Right hindlimb (tissue), 1 donor: ENCODE measurements around the gene EDN2.

Source experiments
- DNase-seq: peaks from one replicate; pipeline ENCODE4 v3.0.0-alpha.2; 2018

EDN2 gene

DNA sequence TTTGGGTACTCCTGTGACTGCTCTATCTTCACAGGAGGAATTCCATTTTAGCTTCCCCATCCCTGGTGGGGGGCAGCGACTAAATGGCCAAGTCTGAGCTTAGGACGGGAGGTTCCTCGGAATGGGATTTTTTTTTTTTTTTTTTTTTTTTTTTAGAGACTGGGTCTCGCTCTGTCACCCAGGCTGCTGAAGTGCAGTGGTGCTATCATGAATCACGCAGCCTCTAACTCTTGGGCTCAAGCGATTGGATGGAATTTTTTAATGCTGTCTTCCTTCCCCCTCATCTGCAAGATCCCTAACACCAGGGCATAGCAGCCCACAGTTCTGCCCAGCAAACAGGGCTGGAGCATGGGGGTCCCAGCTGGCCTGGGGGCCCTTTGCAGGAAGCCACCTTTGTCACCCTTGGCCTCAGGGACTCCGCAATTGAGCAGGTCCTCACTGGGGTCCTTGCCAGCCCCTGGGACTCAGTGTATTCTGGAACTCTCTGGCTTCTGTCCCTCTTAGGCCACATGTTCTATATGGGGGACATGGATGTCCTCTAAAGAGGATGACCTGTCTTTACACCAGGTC, 13.1 kb upstream of the EDN2 start:
- no peak for DNase-seq

DNA sequence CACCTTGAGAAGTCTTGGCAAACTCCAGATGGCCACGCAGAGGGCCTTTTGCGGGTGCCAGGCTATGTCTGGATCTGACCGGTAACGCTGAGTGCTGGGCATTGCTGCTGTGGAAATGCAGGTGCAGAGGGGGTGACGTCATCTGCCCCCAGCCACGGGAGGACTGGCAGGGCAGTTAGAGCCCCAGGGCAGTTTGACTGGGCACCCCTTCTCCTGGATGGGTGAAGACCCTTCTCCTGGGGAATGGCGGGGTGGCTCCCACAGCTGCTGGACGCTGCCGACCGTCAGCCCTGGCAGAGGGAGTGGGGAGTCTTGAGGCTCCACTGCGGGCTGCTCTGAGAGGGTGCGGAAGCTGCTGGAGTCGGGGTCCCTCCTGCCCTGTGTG, 12.6 kb upstream of the EDN2 start:
- DNase-seq, result no peak

DNA sequence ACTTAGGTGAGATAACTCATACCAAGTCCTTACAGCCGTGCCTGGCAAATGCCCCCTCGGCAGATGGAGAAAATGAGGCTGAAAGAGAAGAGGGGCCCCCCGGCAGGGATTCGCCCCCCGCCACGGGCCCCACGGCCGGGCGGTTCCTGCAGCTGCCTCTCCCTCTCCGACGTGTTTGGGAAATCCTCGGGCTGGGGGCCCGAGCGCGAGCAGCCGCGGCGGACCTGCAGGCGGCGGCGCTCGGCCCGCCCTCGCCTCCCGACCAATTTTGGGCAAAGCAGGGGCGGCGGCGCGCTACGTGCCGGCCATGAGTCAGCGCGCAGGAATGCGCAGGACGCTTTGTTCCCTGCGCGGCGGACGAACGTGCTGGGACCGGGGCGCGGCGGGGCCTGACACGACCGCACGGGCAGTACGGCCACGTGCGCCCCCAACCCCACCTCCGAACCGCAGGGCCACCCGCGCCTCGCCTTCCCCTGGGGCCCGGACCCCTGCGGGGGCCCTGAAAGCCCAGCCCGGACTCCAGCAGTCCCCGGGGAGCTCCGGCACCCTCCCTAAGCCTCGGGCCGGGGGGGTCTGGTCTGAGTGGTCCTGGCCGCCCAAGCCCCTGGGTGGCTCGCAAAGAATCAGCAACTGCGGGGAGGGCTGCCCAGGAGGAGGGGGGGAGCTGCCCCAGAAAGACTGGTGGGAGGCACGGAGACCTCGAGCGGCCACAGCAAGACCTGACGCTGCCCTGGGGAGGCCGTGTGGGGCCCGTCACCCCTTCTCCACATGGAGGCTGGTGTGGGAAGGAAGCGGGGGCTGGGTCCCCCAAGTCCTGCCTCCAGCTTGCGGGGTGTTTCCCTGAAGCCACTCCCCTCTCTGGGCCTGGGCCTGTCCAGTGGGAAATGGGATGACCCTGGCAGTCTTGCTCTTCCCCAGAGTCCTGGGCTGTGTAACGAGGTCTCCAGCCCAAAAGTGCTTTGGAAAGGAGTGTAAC, 11.9 kb upstream of the EDN2 start:
- DNase-seq, result peak; percentile 90

DNA sequence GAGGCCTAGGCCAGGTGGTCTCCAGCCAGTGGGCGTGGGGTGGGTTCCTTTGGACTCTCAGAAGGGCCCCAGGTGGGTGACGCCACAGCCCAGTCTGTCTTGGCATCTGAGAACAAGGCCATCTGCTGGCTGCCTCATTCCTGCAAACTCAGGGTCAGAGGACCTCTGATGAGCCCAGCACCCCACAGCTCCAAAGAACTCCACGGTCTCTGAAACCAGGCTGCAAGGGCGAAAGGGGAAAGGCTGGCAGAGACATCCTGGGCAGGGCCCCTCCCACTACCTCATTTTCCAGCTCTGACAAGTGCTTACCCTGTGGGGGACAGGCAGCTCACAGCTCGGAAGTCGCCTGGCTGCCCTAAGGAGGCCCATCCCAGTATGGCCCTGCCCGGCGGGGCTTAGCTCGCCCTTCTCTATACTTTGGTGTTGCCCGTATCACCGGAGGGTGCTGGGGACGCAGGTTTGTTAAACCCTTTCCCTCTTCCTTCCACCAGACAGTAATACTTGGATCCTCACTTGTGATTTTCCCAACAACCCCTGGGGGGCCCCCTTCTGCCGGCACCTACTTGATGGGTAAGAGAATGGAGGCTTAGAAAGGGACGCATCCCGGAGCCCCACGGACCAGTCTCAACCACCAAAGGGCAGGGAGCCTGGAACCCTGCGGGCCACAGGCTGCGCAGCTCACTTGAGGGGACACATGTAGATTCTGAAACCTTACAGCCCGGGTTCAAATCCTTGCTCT, 10.9 kb upstream of the EDN2 start:
- no peak for DNase-seq

DNA sequence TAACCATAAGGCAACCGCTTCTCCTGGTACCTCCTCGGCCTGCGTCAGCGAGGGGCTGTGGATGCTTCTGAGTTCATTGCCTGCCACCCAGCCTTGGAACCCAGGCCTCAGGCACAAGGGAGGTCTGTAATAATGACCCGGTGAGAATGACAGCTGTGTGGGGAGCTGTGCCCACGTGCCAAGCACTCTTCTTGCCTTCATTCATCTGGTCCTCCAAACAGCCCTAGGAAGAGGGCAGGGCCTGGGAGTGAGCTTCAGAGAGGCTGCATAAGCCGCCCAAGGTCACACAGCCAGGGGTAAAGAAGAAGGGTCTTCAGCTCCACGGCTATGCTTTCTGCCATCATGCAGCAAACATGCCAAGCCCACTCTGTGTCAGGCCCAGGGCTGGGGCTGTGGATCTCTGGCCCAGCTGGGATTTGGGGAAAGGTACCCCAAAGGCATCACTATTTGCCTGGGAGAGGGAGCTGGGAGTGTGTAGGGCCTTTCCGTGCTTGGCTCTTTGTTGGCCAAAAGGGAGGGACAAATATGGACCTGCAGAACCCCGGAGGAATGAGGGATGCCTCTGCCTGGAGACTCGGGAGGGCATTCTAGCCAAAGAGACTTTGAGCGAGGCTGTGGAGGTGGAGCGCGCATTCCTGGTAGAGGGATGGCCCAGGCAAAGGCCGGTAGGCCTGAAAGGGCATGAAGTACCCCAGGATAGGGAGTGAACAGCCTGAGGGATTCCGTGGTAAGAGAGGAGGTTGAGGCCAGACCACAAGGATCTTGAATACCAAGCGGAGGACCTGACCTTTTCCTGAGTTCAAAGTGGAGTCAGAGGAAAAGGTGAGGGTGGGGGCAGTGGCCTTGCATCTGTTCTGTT, 10.1 kb upstream of the EDN2 start:
- DNase-seq, result no peak

DNA sequence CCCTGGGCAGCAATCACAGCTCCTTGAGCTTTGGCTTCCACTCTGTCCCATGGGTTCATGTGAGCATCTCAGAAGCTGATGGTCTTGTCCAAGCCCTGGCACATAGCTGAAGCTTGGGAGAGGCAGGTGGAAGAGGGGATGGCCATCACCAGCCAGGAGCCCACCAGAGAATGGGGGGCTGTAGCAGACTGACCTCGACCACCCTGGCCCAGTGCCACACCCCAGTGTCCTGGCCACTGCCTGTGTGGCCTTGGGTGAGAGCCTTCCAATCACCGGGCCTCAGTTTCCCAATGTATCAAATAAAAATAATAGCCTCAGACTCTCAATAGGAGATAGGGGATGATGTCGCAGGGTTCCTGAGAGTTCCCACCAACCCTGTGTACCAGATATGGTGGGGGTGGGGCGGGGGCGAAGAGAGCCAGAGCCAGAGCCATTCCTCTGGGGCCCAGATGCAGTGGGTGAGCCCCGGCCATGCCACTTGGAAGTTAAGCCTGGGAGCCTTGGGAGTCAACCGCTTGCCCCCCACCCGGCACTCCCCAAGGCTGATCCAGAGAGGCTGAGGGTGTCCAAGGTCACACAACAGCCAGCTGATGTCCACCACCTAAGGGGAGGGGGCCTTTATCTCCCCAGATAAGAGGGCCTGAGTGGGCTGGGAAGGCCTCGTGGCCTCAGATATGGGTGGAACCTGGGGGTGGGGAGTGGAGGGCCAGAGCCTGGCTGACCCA, 9.3 kb upstream of the EDN2 start:
- no peak for DNase-seq

DNA sequence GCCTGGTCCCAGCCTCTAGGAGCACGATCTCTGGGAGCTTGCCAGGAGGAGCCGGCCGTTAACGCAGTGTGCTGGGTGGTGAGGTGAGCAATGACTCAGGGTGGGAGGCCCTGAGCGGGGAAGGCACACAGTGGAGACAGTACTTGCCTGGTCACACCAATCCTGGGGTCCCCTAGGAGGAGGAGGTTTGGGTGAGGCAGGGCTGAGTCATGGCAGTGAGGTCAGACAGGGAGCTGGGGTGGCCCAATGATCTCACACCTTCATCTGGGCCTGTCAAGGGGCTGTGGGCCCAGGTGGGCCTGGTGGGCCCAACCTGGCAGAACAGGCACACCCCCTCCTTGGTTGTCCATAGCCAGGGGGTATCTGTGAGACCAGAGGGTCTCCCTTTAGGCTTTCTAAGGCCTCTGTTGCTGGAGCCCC, 8.6 kb upstream of the EDN2 start:
- DNase-seq, result no peak

DNA sequence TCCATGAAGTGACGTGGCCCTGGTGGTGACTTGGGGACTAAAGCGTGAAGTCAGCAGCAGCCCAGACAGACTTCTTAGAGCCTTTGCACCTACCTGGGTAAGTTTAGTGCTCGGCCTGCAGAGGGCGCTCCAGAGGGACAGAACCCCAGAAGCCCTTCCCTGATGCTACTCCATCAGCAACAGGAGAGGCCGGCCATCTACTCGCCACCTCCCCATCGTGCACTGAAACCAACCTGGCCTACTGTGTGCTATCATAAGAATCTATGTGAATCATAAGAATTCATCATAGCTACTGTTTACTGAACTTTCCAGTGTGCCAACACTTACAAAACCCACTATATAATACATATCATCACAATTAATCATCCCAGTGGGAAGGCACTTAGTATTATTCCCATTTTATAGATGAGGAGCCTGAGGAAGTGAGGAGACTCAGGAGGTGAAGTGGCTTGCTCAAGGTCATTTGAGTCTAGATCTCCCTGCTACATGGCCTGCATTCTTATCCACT, 7.9 kb upstream of the EDN2 start:
- DNase-seq, result no peak

DNA sequence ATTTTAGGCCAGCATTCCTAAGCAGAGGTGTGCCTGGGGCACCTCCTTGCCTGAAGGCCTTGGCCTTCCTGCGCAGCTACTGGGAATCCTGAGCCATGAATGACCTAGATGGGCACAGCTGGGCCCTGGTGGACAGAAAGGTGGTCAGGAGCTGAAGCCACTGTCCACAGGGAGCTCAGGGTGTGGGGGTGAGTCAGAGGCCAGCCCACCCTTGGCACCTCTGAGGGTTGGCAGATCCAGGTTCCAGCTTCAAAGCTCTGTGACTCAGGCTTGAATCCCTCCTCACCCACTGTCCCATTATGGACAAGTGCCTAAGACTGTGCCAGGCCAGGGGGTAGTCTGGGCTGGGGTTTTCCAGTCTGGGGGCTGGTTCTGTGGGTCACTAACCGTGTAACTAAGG, 6.4 kb upstream of the EDN2 start:
- no peak for DNase-seq

DNA sequence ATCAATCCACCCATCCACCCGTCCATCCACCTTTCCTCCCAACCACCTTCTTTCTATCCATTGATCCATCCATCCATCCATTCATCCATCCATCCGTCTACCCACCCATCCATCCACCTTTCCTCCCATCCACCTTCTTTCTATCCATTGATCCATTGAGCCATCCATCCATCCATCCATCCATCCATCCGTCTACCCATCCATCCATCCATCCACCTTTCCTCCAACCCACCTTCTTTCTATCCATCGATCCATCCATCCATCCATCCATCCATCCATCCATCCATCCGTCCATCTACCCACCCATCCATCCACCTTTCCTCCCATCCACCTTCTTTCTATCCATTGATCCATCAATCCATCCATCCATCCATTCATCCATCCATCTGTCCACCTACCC, 5.1 kb upstream of the EDN2 start:
- DNase-seq, result no peak

DNA sequence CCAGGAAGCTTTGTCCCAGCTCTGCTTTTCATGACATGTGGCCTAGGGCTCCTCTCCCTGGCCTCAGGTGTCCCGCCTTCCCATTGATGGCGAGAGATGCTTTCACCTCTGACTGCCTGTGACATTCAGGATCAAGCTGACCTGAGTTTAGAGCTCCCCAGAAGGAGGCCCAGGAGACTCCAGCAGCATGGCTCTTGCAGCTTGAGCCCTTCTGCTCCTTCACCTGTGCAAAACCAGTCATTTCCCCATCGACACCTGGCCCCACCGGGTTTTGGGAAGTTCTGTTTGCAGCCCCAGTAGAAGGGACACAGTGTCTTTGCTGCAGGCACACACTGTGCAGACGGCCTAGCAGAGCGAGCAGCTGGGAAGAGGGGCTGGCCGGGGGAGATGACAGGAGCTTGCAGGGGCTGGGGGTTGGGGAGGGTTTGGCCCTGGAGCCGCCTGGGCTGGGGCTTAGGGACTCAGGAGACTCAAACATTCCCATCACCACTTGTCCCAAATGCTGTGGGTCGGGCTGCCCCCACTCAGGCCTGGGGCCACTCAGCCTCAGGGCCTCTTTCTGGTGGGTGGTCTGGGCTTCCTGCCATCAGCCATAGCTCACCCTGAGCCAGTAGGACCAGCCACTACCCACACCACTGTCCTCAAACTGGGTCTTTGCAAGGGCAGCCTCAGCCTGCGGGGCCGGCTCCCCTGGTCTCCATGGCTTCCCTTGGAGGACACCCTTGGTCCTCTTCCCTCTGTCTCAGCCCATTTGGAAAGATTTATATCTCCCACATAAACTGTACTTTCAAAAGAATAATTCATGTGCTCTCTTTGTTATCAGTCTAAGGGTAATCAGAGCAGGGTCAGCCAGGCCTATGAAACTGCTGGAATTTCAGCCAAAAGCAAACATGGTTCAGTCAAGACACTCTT, 3.8 kb upstream of the EDN2 start:
- peak; percentile 69 for DNase-seq

DNA sequence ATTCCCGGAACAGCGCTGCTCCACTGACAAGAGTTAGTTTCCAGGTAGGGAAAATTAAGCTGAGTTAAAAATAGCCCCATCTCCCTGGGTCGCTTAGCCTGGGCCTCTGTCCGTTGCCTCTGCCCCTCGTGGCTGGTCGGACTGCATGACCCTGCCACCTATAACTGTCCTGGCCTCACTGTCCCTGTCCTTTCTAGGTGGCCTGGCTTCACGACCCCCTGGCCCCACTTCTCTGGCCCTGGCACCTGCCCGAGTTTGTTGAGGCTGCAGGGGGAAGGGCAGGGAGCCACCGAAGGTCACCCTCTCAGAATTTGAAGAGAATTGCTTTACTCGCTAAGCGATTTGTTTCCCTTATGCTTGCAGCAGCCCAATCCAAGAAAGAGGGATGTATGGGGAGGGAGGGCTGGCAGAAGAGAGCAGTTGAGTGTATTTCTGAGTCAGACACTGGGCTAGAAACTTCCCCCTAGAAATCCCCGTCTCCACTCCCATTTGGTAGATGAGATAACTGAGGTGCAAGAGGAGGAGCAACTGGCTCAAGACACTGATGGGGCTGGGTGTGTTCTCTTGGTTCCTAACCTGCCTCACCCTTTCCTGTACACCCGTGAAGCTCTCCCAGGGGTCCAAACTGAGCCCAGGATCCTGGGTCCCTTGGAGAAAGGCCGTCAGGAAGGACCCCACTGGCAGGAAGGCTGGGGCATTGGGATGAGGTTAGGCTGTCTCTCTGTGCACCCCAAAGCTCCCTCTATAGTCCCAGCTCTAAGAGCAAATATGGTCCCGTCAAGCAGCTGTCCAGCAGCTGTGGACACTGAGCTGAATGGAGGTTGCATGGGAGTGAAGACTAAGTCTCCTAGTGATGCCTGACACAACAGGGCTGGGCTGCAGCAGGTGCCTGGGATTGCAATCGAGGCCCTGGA, 2.9 kb upstream of the EDN2 start:
- no peak for DNase-seq

DNA sequence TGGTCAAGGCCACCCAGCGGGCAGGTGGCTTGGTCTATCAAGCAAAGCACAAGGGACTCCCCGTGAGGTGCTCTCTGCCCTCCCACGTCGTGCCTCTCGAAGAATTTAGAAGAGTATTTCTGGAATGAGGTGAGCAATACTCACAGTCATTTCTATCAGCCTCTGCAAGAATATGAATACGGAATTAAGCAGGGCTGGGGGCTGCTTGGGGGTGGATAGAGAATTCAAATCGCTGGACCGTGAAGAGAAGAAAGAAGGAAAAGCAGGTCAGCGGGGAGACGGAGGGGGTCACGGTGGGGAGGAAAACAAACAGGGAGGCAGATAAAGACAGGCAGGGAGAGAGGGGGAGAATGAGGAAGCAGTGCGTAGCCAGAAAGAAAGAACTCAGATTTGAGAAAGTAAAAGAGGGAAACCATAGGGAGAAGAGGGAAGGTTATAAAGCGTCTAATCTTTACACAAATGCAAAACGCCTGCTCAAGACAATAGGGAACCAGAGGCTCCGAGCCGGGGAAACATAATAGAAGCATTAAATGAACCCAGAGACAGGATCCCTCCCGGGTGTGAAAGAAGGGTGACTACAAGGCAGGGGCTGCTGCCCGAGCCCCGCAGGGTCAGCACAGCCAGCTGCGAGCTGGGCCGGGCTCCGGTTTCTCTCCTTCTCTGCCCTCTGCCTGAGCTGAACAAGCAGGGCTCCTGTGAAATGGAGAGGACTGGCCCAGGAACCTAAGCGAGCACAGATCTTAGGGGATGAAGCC, 2.1 kb upstream of the EDN2 start:
- no peak for DNase-seq

DNA sequence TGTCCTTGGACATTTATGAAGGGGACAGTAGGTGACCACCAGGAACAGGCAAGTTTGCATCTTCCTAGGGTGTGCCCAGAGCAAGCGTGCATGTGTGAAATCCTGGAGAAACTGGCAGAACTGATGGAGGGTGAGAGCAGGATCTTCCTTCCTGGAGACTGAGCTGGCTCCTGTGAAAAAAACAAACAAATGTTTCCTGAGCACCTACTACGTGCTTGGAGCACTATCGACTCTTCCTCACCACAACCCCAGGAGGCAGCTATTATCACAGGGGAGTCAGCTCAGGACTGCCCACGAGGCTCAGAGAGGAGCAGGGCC, 1.5 kb upstream of the EDN2 start:
- no peak for DNase-seq

DNA sequence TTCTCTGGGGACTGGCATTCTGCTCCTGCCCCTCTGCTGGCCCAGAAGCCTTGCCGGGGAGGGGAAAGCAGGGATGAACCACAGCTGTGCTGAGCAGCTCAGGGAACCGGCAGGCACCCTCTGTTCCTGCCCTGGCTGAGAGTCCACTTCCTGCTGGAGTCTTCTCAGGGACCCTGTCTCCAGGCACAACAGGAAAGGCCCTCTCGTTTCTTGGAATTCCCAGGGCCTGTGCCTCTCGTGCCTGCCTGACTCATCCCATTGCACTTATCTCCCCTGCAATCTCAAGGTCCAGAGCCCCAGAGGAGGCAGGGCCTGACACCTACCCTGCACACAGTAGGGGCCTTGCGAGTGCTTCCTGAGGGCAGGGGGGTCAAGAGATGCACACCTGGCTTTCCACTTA, 1.1 kb upstream of the EDN2 start:
- DNase-seq, result no peak

DNA sequence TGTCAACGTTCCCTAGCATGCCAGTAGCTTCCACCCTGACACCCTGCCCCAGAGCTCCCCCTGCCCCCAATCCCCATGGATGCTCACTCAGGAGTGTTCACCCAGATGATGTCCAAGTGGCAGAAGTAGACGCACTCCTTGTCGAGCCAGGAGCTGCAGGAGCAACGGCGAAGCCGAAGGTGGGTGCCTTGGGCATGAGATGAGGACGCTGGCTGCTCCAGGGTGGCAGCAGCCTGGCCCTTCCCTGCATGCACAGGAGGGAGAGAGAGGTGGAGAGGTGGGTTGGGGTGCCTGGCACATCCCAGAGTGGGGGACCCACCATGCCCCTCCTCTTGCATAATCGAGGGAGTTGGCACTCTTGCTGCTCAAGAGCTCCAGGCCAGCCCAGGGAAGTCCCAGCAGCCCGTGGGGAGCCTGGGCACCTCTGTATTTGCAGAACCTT, 502 bp downstream of the EDN2 start:
- no peak for DNase-seq

DNA sequence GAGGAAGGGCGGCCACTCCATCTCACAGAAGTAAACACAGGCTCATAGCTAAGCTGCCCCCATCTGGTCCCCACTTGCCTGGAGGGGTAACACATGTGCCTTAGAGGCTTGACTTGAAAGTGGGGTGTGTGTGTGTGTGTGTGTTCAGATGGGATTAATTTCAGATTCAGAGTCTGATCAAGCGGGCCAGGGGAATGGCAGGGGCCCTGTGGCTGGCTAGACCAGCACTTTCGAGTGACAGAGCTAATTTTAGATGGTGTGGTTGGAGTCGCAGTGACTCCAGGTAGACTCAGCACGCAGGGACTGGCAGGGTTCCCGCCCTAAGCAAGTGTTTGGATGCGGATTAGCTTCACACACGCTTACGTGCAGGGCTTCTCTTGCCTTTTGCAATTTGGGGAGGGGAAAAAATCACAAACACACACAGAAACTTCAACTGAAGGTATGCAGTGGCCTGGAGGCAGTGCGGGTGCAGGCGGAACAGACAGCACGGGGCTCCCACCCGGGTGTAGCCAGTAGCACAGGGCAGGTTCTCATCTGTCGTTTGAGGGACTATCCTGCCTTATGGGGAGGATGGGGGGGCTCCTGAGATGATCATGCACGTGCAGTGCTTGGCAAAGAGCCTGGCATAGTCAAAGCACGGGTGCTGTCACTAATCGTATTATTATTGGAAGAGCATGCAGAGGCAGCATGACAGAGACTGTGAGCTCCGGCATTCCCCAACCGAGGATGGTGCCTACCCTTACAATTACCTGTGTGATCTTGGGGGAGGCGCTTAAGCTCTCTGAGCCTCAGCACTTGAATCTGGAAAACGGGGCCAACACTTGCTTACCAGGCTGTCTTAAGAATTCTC, 1.3 kb downstream of the EDN2 start:
- DNase-seq, result no peak
